GM23338 (cell line): ENCODE results near the gene KDM7A. TPM values are rescaled to one million over a fixed set of nuclear protein-coding genes. Genes with fewer than 3 reads are reported as not detected.

ENCODE experiments used
- ATAC-seq: fragments of 200-7000 bp; cut with Tn5 transposase; 3 replicates; pipeline ENCODE4 v1.9.1; 2020
- DNase-seq: peaks from one replicate; pipeline ENCODE4 v3.0.0-alpha.2; 2015; ENCODE audit warnings: low spot score
- H2AFZ ChIP-seq: fragments of 200-600 bp; sonication (generic); 2 replicates; pipeline ENCODE4 v1.8.0; 2016; ENCODE audit warnings: antibody characterized with exemption, mild to moderate bottlenecking, moderate library complexity
- H3F3A ChIP-seq: fragments of 200-600 bp; sonication (generic); replicated peaks from 2 replicates; pipeline ENCODE4 v1.8.0; 2017; ENCODE audit warnings: antibody characterized with exemption, mixed run types, low read depth
- H3K27ac ChIP-seq: fragments of 200-600 bp; sonication (generic); 2 replicates; pipeline ENCODE4 v1.6.1; 2016; ENCODE audit warnings: low read depth
- H3K27me3 ChIP-seq: fragments of 200-600 bp; sonication (generic); 2 replicates; pipeline ENCODE4 v1.8.0; 2016; ENCODE audit warnings: mild to moderate bottlenecking, mixed run types, moderate library complexity; ENCODE audit not compliant: insufficient read depth
- H3K36me3 ChIP-seq: fragments of 200-600 bp; sonication (generic); 2 replicates; pipeline ENCODE4 v1.8.0; 2016; ENCODE audit warnings: mild to moderate bottlenecking; ENCODE audit not compliant: insufficient read depth
- H3K4me1 ChIP-seq: fragments of 200-600 bp; sonication (generic); 2 replicates; pipeline ENCODE4 v1.8.0; 2016; ENCODE audit warnings: mild to moderate bottlenecking, moderate library complexity; ENCODE audit not compliant: insufficient read depth
- H3K4me2 ChIP-seq: fragments of 200-600 bp; sonication (generic); 2 replicates; pipeline ENCODE4 v1.7.1; 2017; ENCODE audit warnings: mixed run types
- H3K4me3 ChIP-seq: fragments of 200-600 bp; sonication (generic); 2 replicates; pipeline ENCODE4 v1.6.1; 2016; ENCODE audit warnings: mixed run types
- H3K79me2 ChIP-seq: fragments of 200-600 bp; sonication (generic); replicated peaks from 2 replicates; pipeline ENCODE4 v1.8.0; 2017; ENCODE audit warnings: mild to moderate bottlenecking; ENCODE audit not compliant: insufficient read depth
- H3K9me2 ChIP-seq: fragments of 200-600 bp; sonication (generic); 2 replicates; pipeline ENCODE4 v1.8.0; 2017; ENCODE audit not compliant: insufficient read depth
- H4K20me1 ChIP-seq: fragments of 200-600 bp; sonication (generic); replicated peaks from 2 replicates; pipeline ENCODE4 v1.8.0; 2017; ENCODE audit warnings: mild to moderate bottlenecking; ENCODE audit not compliant: insufficient read depth
- H3K27ac Mint-ChIP-seq: 2 replicates; pipeline ENCODE4 v1.8.0; 2020; ENCODE audit warnings: inconsistent platforms, mild to moderate bottlenecking, moderate library complexity, mixed read lengths
- H3K27me3 Mint-ChIP-seq: 3 replicates; pipeline ENCODE4 v1.8.0; 2022; ENCODE audit warnings: low read depth, mild to moderate bottlenecking, moderate library complexity, mixed read lengths, inconsistent platforms; ENCODE audit not compliant: insufficient read depth, poor library complexity
- H3K36me3 Mint-ChIP-seq: 3 replicates; pipeline ENCODE4 v1.8.0; 2021; ENCODE audit warnings: low read depth, mild to moderate bottlenecking, inconsistent platforms, moderate library complexity, mixed read lengths
- H3K4me1 Mint-ChIP-seq: 3 replicates; pipeline ENCODE4 v1.8.0; 2020; ENCODE audit warnings: mild to moderate bottlenecking, inconsistent platforms, mixed read lengths
- H3K4me3 Mint-ChIP-seq: 3 replicates; pipeline ENCODE4 v1.8.0; 2021; ENCODE audit warnings: moderate library complexity, mild to moderate bottlenecking, inconsistent platforms, mixed read lengths
- H3K9me3 Mint-ChIP-seq: 3 replicates; pipeline ENCODE4 v1.8.0; 2020; ENCODE audit warnings: moderate library complexity, mild to moderate bottlenecking, inconsistent platforms, mixed read lengths
- STAT1 ChIP-seq: IDR thresholded peaks from one replicate; pipeline ENCODE4 v1.6.1; 2016; ENCODE audit warnings: antibody characterized with exemption; ENCODE audit not compliant: unreplicated experiment
- ZNF331 ChIP-seq: fragments of 250-450 bp; sonication (Bioruptor Pico); IDR thresholded peaks from 2 replicates; pipeline ENCODE4 v1.5.0; 2020; ENCODE audit warnings: low read depth, mild to moderate bottlenecking, moderate library complexity
- polyA plus RNA-seq: library from polyadenylated mRNA; unstranded; fragments of >200 nt; fragmentation: Nextera tagmentation; extraction: Ambion mirVana; gene quantifications from 2 replicates; pipeline ENCODE4 v1.2.1, GENCODE V29; 2016
- total RNA-seq: library from RNA; depleted of rRNA; stranded (reverse); fragments of >200 nt; shearing (Covaris generic); gene quantifications from 2 replicates; pipeline ENCODE4 v1.2.3, GENCODE V29; 2014
- TF ChIP-seq, protein P1 (sequence below): fragments of 250-450 bp; sonication (Bioruptor Pico); IDR thresholded peaks from 2 replicates; pipeline ENCODE4 v1.5.0; 2020; ENCODE audit warnings: mild to moderate bottlenecking, moderate library complexity

Gene KDM7A
- total and polyA plus RNA-seq, 2 experiments from 2014 or later, result 2.3 to 10.8 TPM

- TF ChIP-seq, protein P1, sequence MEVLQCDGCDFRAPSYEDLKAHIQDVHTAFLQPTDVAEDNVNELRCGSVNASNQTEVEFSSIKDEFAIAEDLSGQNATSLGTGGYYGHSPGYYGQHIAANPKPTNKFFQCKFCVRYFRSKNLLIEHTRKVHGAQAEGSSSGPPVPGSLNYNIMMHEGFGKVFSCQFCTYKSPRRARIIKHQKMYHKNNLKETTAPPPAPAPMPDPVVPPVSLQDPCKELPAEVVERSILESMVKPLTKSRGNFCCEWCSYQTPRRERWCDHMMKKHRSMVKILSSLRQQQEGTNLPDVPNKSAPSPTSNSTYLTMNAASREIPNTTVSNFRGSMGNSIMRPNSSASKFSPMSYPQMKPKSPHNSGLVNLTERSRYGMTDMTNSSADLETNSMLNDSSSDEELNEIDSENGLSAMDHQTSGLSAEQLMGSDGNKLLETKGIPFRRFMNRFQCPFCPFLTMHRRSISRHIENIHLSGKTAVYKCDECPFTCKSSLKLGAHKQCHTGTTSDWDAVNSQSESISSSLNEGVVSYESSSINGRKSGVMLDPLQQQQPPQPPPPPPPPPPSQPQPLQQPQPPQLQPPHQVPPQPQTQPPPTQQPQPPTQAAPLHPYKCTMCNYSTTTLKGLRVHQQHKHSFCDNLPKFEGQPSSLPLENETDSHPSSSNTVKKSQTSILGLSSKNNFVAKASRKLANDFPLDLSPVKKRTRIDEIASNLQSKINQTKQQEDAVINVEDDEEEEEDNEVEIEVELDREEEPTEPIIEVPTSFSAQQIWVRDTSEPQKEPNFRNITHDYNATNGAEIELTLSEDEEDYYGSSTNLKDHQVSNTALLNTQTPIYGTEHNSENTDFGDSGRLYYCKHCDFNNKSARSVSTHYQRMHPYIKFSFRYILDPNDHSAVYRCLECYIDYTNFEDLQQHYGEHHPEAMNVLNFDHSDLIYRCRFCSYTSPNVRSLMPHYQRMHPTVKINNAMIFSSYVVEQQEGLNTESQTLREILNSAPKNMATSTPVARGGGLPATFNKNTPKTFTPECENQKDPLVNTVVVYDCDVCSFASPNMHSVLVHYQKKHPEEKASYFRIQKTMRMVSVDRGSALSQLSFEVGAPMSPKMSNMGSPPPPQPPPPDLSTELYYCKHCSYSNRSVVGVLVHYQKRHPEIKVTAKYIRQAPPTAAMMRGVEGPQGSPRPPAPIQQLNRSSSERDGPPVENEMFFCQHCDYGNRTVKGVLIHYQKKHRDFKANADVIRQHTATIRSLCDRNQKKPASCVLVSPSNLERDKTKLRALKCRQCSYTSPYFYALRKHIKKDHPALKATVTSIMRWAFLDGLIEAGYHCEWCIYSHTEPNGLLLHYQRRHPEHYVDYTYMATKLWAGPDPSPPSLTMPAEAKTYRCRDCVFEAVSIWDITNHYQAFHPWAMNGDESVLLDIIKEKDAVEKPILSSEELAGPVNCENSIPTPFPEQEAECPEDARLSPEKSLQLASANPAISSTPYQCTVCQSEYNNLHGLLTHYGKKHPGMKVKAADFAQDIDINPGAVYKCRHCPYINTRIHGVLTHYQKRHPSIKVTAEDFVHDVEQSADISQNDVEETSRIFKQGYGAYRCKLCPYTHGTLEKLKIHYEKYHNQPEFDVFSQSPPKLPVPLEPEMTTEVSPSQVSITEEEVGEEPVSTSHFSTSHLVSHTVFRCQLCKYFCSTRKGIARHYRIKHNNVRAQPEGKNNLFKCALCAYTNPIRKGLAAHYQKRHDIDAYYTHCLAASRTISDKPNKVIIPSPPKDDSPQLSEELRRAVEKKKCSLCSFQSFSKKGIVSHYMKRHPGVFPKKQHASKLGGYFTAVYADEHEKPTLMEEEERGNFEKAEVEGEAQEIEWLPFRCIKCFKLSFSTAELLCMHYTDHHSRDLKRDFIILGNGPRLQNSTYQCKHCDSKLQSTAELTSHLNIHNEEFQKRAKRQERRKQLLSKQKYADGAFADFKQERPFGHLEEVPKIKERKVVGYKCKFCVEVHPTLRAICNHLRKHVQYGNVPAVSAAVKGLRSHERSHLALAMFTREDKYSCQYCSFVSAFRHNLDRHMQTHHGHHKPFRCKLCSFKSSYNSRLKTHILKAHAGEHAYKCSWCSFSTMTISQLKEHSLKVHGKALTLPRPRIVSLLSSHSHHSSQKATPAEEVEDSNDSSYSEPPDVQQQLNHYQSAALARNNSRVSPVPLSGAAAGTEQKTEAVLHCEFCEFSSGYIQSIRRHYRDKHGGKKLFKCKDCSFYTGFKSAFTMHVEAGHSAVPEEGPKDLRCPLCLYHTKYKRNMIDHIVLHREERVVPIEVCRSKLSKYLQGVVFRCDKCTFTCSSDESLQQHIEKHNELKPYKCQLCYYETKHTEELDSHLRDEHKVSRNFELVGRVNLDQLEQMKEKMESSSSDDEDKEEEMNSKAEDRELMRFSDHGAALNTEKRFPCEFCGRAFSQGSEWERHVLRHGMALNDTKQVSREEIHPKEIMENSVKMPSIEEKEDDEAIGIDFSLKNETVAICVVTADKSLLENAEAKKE (CRISPR knock-in tag), result no peak
Observed at GRCh38 chr7:140039066-140039465, 137.7 kb downstream of the KDM7A start (continued).

DNA sequence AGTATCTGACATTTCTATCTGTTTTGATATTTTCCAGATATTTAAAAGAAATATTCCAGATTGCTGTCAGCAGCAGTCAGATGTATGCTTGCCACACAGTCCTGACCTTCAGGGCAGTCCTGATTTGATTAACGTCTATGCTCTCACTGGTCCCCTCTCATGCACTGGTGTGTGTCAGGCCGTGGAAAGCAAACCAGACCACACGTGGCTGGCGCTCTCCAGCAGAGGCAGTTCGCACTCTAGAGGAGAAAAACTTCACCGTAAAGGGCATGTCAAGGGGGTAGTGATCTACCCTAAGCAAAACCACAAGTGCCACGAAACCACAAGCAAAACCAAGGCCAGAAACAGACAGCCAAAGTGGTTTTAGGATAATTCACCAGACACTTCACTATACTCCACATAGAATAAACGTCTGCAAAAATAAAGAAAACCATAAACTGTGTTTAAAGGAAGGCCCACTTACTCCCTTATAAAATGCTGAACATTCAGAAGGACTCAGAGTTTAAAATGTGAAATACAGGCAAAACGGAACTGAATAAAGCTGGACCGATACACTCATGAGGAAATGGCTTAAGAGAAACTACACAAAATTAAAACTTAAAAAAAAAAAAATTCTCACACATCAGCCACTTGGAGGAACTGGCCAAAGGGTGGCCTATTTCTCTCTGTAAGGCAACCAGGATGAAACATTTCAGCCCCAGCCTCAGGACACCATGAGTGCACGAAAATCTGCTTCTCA is 140.4 kb downstream of the KDM7A start:
- Histone ChIP-seq H3K36me3 (no peaks in the 10 kb centered on the region), H3K27me3 (no peaks in the 10 kb centered on the region), H3K79me2 (no peaks in the 10 kb centered on the region), H3K4me3 (no peak overlapping the region), H3K27ac (no peak overlapping the region), H3K9me2 (no peaks in the 10 kb centered on the region), H3F3A (no peaks in the 10 kb centered on the region), H3K4me2 (no peak overlapping the region), H2AFZ (no peak overlapping the region), H4K20me1 (no peaks in the 10 kb centered on the region), H3K4me1 (no peaks in the 10 kb centered on the region)
- Mint-ChIP-seq H3K4me1 (no peaks in the 10 kb centered on the region), H3K9me3 (no peaks in the 10 kb centered on the region), H3K27me3 (no peaks in the 10 kb centered on the region), H3K27ac (no peak overlapping the region), H3K4me3 (no peak overlapping the region), H3K36me3 (peaks cover 11% of the 10 kb centered on the region; the same call in 2 of the 3 replicates)
- DNase-seq (no peak), ATAC-seq (no peak)
- TF ChIP-seq, protein P1 (CRISPR knock-in tag), result no peak
- TF ChIP-seq ZNF331 (CRISPR knock-in tag), result no peak
- TF ChIP-seq STAT1, result no peak
